HCT116 (cell line): ENCODE results near the gene MEIKIN.

Experiments used
- CEBPB ChIP-seq: IDR thresholded peaks from 2 replicates; pipeline ENCODE4 v1.6.1; 2012; ENCODE audit warnings: low read depth
- ELF1 ChIP-seq: IDR thresholded peaks from 2 replicates; pipeline ENCODE4 v1.6.1; 2012; ENCODE audit warnings: low read depth, borderline replicate concordance
- EZH2 ChIP-seq: fragments of 200-600 bp; sonication (generic); IDR thresholded peaks from 2 replicates; pipeline ENCODE4 v1.6.1; 2017; ENCODE audit warnings: antibody characterized with exemption, mixed run types
- EZH2phosphoT487 ChIP-seq: fragments of 200-600 bp; IDR thresholded peaks from 2 replicates; pipeline ENCODE4 v1.6.1; 2018; ENCODE audit warnings: antibody characterized with exemption, borderline replicate concordance
- POLR2A ChIP-seq: IDR thresholded peaks from 2 replicates; pipeline ENCODE4 v1.7.0; 2011; ENCODE audit warnings: borderline replicate concordance; ENCODE audit not compliant: insufficient read depth, insufficient read length; ENCODE audit errors: extremely low read depth
- RAD21 ChIP-seq: IDR thresholded peaks from 2 replicates; pipeline ENCODE4 v1.6.1; 2012; ENCODE audit warnings: low read depth, mild to moderate bottlenecking
- SP1 ChIP-seq: IDR thresholded peaks from 2 replicates; pipeline ENCODE4 v1.6.1; 2012; ENCODE audit warnings: low read depth
- TCF7L2 ChIP-seq: IDR thresholded peaks from 2 replicates; pipeline ENCODE4 v1.7.0; 2011; ENCODE audit warnings: borderline replicate concordance, inconsistent platforms; ENCODE audit not compliant: insufficient read depth, insufficient read length; ENCODE audit errors: extremely low read depth
- ZNF274 ChIP-seq: fragments of 200-500 bp; sonication (Bioruptor generic); IDR thresholded peaks from 2 replicates; pipeline ENCODE4 v1.6.1; 2014; ENCODE audit warnings: mild to moderate bottlenecking, low read depth, low read length, inconsistent platforms
- TF ChIP-seq, protein P1 (sequence below), 3 experiments: fragments of 200-600 bp in 1 of 3; sonication (generic) in 1 of 3; IDR thresholded peaks in 2 of 3; conservative IDR thresholded peaks in 1 of 3; 2 replicates each; pipeline ENCODE4 v1.5.1; 2012 to 2017; ENCODE audit warnings: low read depth in 2 of 3, low read length in 2 of 3, antibody characterized with exemption in 1 of 3, borderline replicate concordance in 1 of 3, control low read depth in 1 of 3, mild to moderate bottlenecking in 1 of 3, mixed read lengths in 1 of 3, mixed run types in 1 of 3, moderate library complexity in 1 of 3; ENCODE audit not compliant: insufficient read depth in 1 of 3

DNA sequence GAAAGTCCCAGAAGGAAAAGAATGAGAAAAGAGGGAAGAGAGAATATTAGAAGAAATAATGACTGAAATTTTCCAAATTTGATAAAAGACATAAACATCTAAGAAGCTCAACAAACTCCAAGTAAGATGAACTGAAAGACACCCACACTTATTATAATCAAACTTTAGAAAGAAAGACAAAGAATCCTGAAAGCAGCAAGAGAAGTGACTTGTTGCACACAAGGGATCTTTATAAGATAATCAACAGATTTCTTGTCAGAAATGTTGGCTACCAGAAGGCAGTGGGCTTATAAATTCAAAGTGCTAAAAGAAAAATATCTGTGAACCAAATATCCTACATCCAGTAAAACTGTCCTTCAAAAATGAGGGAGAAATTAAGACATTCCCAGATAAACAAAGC, 99.6 kb downstream of the MEIKIN start:
- no peak for TF ChIP-seq EZH2
- no peak for TF ChIP-seq EZH2phosphoT487
- TF ChIP-seq SP1, result no peak
- TF ChIP-seq POLR2A, result no peak
- TF ChIP-seq, protein P1, sequence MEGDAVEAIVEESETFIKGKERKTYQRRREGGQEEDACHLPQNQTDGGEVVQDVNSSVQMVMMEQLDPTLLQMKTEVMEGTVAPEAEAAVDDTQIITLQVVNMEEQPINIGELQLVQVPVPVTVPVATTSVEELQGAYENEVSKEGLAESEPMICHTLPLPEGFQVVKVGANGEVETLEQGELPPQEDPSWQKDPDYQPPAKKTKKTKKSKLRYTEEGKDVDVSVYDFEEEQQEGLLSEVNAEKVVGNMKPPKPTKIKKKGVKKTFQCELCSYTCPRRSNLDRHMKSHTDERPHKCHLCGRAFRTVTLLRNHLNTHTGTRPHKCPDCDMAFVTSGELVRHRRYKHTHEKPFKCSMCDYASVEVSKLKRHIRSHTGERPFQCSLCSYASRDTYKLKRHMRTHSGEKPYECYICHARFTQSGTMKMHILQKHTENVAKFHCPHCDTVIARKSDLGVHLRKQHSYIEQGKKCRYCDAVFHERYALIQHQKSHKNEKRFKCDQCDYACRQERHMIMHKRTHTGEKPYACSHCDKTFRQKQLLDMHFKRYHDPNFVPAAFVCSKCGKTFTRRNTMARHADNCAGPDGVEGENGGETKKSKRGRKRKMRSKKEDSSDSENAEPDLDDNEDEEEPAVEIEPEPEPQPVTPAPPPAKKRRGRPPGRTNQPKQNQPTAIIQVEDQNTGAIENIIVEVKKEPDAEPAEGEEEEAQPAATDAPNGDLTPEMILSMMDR (IDR thresholded peaks at IDR 0.05 in 2 of 3, conservative IDR thresholded peaks at IDR 0.05 in 1 of 3; ENCODE audit: borderline replicate concordance in 1 of 3, insufficient read depth in 1 of 3, low read depth in 2 of 3, low read length in 2 of 3), result no peak
- TF ChIP-seq CEBPB, result no peak
- no peak for TF ChIP-seq TCF7L2
- TF ChIP-seq RAD21, result no peak
- TF ChIP-seq ZNF274, result no peak
- no peak for TF ChIP-seq ELF1
